Lower leg skin (tissue), 4 donors: Measurements from ENCODE around the gene RNF6. TPM values are rescaled to one million over a fixed set of nuclear protein-coding genes. Genes with fewer than 3 reads are reported as not detected.

Experiments
- DNase-seq, 2 donors: peaks; one replicate each; pipeline ENCODE4 v3.0.0-alpha.2; 2019; ENCODE audit warnings: low spot score in 2 of 2
- H3K4me3 ChIP-seq: fragments of 200-600 bp; sonication (generic); 2 replicates; pipeline ENCODE4 v1.5.1; 2017; ENCODE audit warnings: mild to moderate bottlenecking, low read depth; ENCODE audit not compliant: poor library complexity, severe bottlenecking
- POLR2A ChIP-seq, 2 donors: fragments of 450-650 bp; IDR thresholded peaks; one replicate each; pipeline ENCODE4 v1.6.1; 2016 to 2017; ENCODE audit warnings: antibody characterized with exemption in 2 of 2, mild to moderate bottlenecking in 1 of 2, moderate library complexity in 1 of 2
- WGBS, 2 donors: methylation state at CpG; one replicate each; pipeline ENCODE4 v1.1.5; 2018; 5-methylcytosine and 5-hydroxymethylcytosine counted together
- intact Hi-C: fragments of 100-400 bp; cut with DNase I; formaldehyde crosslinking; loops from one replicate; pipeline ENCODE4 v1.15.0; 2023; ENCODE audit warnings: low total_unique reads
- total RNA-seq, 4 donors: library from RNA; depleted of rRNA; stranded (reverse); fragments of >200 nt; gene quantifications; one replicate each; pipeline ENCODE4 v1.1.0, GENCODE V29; 2016
- TF ChIP-seq, protein P1 (sequence below), 3 donors: fragments of 450-650 bp; IDR thresholded peaks; one replicate each; pipeline ENCODE4 v1.5.1; 2016; ENCODE audit warnings: antibody characterized with exemption in 3 of 3, mild to moderate bottlenecking in 3 of 3, moderate library complexity in 2 of 3

Gene RNF6
- total RNA-seq, 4 donors from 2014 or later, result 24.3 to 30.3 (median 26.1) TPM

DNA sequence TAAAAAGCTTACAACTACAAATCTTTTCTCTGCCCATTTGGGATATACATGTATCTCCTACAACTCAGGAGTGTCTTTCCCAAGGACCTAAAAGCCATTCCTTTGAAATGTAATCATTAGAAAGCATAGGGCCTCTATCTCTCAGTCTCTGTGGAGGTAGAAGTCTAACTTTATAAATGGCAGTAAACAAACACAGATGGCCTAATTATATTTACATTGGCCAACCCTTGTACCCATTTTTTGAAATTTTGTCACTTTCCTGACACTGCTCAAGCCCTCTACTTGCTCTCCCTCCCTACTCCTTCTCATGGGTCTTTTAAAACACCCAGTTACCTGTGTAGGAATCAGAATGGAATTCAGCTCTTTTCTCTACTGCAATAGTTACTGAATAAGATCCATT lies 24.8 kb downstream of the RNF6 start:
- TF ChIP-seq, protein P1, sequence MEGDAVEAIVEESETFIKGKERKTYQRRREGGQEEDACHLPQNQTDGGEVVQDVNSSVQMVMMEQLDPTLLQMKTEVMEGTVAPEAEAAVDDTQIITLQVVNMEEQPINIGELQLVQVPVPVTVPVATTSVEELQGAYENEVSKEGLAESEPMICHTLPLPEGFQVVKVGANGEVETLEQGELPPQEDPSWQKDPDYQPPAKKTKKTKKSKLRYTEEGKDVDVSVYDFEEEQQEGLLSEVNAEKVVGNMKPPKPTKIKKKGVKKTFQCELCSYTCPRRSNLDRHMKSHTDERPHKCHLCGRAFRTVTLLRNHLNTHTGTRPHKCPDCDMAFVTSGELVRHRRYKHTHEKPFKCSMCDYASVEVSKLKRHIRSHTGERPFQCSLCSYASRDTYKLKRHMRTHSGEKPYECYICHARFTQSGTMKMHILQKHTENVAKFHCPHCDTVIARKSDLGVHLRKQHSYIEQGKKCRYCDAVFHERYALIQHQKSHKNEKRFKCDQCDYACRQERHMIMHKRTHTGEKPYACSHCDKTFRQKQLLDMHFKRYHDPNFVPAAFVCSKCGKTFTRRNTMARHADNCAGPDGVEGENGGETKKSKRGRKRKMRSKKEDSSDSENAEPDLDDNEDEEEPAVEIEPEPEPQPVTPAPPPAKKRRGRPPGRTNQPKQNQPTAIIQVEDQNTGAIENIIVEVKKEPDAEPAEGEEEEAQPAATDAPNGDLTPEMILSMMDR (IDR thresholded peaks at IDR 0.05), result no peak
- TF ChIP-seq POLR2A (IDR thresholded peaks at IDR 0.05), result no peak
- no peak for DNase-seq
- no peak overlapping the region for H3K4me3 ChIP-seq
- intact Hi-C loops, result no loop called here

DNA sequence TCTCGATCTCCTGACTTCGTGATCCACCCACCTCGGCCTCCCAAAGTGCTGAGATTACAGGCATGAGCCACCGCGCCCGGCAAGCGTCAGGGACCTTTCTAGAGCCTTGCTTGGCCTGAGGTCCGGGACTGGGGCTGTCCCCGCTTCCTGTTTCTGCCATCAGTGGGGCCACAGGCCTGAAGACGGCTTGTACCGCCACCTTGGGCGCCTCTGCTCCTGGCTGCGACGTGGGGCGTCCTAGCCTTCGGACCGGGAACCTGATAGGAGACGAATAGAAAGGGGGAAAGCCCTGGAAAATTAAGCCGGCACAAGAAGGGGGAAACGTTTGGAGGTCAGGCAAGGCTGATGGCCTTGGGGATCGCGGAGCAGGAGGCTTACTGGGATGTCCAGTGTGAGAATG lies 35.1 kb downstream of the RNF6 start:
- no peak for DNase-seq
- TF ChIP-seq, protein P1 (IDR thresholded peaks at IDR 0.05), result no peak
- no peak for TF ChIP-seq POLR2A (IDR thresholded peaks at IDR 0.05)
- intact Hi-C loops, result loop anchor here (5.0 to 10.0 kb wide), 2 partner anchors 318 to 510 kb away; no protein-coding TSS in a partner anchor
- no peak overlapping the region for H3K4me3 ChIP-seq
- WGBS, 2 donors, result 32 to 37% methylated on average over 13 to 20 of the region's 22 CpGs

DNA sequence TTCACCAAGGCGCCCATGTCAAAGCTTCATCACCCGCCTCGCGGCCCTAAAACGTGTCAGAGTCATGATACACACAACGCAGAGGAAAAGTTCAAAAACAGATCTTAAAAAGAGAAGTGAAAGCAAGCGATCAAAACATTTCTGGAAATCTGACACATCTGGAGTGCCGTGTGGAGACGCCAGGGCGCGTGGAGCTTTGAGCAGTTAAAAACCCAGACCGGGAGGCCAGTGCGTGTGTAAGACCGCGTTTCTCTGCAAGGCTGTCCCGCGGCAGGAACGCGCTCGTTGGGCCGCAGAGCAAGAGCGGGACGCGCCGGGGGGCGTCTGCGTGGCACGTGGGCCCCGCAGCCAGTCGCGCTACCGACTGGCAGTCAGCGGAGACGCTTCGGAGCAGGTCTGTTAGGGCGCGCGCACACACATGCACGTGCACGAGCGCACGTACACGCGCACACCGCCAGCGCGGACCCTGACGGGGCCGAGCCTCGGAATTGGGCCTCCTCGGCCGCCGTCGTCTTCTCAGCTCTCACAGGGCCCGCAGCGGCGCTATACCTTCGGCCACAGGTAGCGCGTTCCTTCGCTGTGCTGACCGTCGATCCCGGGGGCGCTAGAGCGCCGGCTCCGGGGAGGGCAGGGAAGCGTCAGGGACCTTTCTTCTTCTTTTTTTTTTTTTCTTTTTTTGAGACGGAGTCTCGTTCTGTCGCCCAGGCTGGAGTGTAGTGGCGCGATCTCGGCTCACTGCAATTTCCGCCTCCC lies 35.8 kb downstream of the RNF6 start:
- WGBS, 2 donors, result 1 to 2% methylated on average over 66 to 75 of the region's 76 CpGs
- no peak for TF ChIP-seq POLR2A (IDR thresholded peaks at IDR 0.05)
- TF ChIP-seq, protein P1 (IDR thresholded peaks at IDR 0.05), result no peak
- DNase-seq, result peak; percentile 74 to 95
- intact Hi-C loops, result loop anchor here (5.0 to 10.0 kb wide), 2 partner anchors 319 to 511 kb away; no protein-coding TSS in a partner anchor
- H3K4me3 ChIP-seq, result peak overlapping the region; percentile 42

DNA sequence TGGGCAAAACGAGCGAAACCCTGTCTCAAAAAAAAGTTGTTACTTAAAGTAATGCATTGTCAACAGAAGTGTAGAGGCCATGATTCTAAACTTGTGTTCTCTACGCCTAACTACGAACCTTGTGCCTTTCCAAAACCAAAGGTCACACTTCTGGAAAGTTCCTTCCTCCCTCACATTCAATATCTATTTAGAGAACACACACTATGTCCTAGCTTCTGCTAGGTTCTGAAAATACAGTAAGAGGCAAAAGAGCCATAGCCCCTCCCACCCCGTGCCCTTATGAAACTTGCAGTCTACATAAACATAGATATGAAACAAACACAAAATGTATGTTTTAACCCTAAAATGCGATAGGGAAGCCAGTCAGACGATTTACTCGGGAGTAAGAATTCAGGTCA lies 36.4 kb downstream of the RNF6 start:
- TF ChIP-seq POLR2A (IDR thresholded peaks at IDR 0.05), result no peak
- TF ChIP-seq, protein P1 (IDR thresholded peaks at IDR 0.05), result no peak
- intact Hi-C loops, result loop anchor here (5.0 to 10.0 kb wide), 2 partner anchors 319 to 512 kb away; no protein-coding TSS in a partner anchor
- peak overlapping the region; percentile 42 for H3K4me3 ChIP-seq
- 28 to 32% methylated on average over 8 of the region's 8 CpGs for WGBS, 2 donors
- DNase-seq, result no peak

DNA sequence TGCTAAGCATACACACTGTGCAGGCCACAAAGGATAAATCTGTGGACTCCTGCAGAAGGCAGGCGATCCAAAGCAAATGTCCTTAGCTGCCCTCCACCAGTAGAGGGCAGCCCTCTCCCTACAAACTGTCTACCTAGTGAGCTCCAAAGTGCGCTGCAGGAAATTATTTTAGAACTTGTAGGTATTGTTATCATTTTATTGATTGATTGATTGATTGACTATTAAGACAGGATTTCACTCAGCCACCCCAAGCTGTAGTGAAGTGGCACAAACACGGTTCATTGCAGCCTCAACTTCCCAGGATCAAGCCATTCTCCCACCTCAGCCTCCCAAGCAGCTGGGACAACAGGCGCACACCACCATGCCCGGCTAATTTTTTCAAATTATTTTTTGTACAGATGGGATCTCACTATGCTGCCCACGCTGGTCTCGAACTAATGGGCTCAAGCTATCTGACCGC lies 37.3 kb downstream of the RNF6 start:
- no peak overlapping the region for H3K4me3 ChIP-seq
- DNase-seq, result peak in 1 of 2 donors; percentile 44
- 56 to 60% methylated on average over 8 of the region's 8 CpGs for WGBS, 2 donors
- intact Hi-C loops, result loop anchor here (5.0 to 10.0 kb wide), 2 partner anchors 320 to 512 kb away; no protein-coding TSS in a partner anchor
- no peak for TF ChIP-seq POLR2A (IDR thresholded peaks at IDR 0.05)
- TF ChIP-seq, protein P1 (IDR thresholded peaks at IDR 0.05), result peak in 1 of 3 donors; percentile 42
